Measurements from ENCODE around the gene AP1B1. TPM values are rescaled to one million over a fixed set of nuclear protein-coding genes. Genes with fewer than 3 reads are reported as not detected.

AP1B1 gene
- total and polyA plus RNA-seq, 8 donors = 32.5 to 99.1 (median 36.1) TPM

DNA sequence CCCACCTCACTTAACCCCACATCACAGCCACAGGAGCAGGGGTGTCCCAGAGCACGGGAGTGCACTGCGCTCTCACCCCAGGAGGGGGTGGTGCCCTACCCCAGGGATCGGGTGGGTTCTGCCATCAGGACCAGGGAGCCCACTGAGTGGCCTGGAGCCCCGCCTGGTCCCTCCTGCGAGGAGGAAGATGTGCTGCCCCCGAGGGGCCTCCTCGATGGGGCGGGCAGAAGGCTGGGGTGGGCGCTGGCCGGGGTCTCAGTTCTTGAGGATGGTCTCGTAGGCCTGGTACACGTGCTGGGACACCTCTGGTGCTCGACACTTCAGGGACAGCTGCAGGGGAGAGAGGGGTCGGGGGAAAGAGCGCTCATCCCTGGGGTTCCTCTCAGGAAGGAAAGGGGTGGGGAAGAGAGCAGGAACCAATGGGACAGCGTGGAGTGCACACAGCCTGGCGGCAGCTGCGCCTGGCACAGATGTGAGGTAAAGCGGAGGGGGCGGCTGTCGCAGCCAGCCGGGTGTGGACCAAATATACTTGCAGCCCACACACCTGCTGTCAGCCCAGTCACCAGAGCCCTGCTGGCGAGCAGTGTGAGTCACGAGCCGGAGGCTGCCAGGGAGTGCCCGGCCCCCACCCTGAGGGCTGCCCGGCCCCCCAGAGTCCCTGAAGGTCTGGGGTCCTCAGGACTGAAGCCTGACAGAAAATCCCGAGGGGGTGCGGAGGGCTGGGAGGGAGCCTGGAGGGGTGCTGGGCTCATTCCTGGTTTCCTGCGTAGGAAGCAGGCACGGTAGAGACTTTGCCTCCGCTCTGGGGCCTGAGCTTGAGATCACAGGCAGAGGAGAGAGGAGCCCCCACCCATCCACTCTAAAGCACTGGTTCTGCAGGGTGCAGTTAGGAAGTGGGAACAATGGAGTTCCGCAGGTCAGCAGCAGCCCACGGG, 59.5 kb downstream of the AP1B1 start:
- DNase-seq (peak in 1 of 4 donors; percentile 61), ATAC-seq (no peak)
- H3K27ac ChIP-seq = no peak overlapping the region
- no peaks in the 10 kb centered on the region for H3K9me3 ChIP-seq
- H3K27me3 ChIP-seq = no peaks in the 10 kb centered on the region
- TF ChIP-seq, protein P1, sequence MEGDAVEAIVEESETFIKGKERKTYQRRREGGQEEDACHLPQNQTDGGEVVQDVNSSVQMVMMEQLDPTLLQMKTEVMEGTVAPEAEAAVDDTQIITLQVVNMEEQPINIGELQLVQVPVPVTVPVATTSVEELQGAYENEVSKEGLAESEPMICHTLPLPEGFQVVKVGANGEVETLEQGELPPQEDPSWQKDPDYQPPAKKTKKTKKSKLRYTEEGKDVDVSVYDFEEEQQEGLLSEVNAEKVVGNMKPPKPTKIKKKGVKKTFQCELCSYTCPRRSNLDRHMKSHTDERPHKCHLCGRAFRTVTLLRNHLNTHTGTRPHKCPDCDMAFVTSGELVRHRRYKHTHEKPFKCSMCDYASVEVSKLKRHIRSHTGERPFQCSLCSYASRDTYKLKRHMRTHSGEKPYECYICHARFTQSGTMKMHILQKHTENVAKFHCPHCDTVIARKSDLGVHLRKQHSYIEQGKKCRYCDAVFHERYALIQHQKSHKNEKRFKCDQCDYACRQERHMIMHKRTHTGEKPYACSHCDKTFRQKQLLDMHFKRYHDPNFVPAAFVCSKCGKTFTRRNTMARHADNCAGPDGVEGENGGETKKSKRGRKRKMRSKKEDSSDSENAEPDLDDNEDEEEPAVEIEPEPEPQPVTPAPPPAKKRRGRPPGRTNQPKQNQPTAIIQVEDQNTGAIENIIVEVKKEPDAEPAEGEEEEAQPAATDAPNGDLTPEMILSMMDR (IDR thresholded peaks at IDR 0.05) = no peak
- no peaks in the 10 kb centered on the region for H3K4me1 ChIP-seq
- H3K4me3 ChIP-seq = no peak overlapping the region
- peaks cover 0 to 78% of the 10 kb centered on the region in 2 donors for H3K36me3 ChIP-seq
- intact Hi-C loops (cut with DNase I) = no loop called here

DNA sequence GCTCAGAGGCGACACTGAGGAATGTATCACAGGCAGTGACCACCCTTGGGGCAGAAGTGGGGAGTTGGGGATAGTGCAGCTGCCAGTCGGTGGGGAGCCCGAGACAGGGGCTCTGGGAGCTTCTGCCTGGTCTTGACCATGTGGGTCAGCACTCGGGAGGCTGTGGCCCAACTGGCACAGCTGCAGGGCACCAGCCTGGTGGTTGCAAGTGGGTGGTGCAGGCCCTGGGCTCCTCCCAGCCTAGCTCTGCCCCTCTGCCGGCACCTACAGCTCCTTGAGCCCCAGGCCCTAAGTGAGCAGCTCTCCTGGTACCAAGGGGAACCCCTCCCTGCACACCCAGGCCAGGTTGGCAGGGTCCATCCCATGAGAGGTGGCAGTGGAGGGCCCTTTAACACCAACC, 60.3 kb downstream of the AP1B1 start:
- TF ChIP-seq, protein P1 (IDR thresholded peaks at IDR 0.05) = no peak
- peaks cover 0 to 70% of the 10 kb centered on the region in 2 donors for H3K36me3 ChIP-seq
- intact Hi-C loops (cut with DNase I) = no loop called here
- no peak overlapping the region for H3K4me3 ChIP-seq
- no peak for ATAC-seq
- H3K9me3 ChIP-seq = no peaks in the 10 kb centered on the region
- H3K27me3 ChIP-seq = no peaks in the 10 kb centered on the region
- no peaks in the 10 kb centered on the region for H3K4me1 ChIP-seq
- no peak overlapping the region for H3K27ac ChIP-seq
- DNase-seq = peak in 1 of 4 donors; percentile 54

DNA sequence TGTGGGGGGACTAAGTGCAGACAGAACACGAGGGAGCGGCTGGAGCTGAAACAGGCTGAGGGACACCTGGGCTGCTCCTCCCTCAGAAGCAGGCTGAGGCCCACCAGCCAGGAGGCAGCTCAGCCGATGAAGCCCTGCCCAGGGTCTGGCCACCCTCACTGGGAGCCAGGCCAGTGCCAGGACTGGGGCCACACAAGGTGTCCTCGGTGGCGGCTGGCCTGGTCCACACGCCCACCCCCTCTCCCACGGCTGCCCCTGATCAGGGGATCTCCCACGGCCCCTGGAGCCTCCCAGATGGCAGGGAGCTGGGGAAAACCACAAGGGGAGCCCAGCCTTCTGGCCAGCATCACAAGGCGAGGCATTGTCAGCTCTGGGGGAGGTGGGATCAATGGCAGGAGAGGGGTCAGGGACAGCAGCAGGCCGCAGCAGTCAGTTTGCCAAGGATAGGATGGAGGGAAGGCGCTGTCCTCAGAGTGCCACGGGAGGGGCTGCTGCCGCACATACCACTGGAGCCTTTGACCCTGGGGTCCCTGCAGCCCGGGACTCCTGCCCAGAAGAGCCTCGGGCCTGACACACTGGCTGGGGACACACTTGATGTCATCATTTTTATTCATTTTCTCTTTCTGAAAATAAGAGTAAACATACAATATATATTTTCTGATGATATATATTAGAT, 61.1 kb downstream of the AP1B1 start:
- Histone ChIP-seq H3K9me3 (no peaks in the 10 kb centered on the region), H3K27me3 (no peaks in the 10 kb centered on the region), H3K27ac (no peak overlapping the region), H3K4me3 (no peak overlapping the region), H3K4me1 (no peaks in the 10 kb centered on the region), H3K36me3 (peaks cover 0 to 62% of the 10 kb centered on the region in 2 donors)
- peak in 1 of 4 donors; percentile 60 for DNase-seq
- intact Hi-C loops (cut with DNase I) = no loop called here
- ATAC-seq = no peak
- TF ChIP-seq, protein P1 (IDR thresholded peaks at IDR 0.05) = no peak

DNA sequence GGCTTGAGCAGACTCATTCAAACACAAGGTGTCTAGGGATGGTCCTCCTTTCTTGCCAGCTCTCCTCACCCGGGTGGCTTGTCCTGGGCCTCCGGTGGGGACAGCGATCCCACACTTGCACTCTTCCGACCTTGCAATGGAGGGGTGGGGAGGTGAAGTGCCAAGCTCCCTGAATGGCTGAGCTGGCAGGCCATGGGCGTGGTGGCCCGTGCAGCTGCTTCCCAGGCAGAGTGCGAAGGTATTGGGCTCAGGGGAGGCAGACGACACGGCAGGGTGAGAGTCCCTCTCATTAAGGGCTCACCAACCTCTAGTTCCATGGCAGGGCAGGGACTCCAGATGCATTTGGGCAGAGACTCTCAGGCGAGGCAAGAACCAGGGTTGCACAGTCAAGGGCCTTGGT, 61.9 kb downstream of the AP1B1 start:
- TF ChIP-seq, protein P1 (IDR thresholded peaks at IDR 0.05) = no peak
- peak in 1 of 4 donors; percentile 53 for DNase-seq
- H3K4me3 ChIP-seq = no peak overlapping the region
- no peaks in the 10 kb centered on the region for H3K27me3 ChIP-seq
- no peak for ATAC-seq
- H3K27ac ChIP-seq = no peak overlapping the region
- no peaks in the 10 kb centered on the region for H3K9me3 ChIP-seq
- intact Hi-C loops (cut with DNase I) = no loop called here
- peaks cover 0 to 54% of the 10 kb centered on the region in 2 donors for H3K36me3 ChIP-seq
- H3K4me1 ChIP-seq = no peaks in the 10 kb centered on the region

DNA sequence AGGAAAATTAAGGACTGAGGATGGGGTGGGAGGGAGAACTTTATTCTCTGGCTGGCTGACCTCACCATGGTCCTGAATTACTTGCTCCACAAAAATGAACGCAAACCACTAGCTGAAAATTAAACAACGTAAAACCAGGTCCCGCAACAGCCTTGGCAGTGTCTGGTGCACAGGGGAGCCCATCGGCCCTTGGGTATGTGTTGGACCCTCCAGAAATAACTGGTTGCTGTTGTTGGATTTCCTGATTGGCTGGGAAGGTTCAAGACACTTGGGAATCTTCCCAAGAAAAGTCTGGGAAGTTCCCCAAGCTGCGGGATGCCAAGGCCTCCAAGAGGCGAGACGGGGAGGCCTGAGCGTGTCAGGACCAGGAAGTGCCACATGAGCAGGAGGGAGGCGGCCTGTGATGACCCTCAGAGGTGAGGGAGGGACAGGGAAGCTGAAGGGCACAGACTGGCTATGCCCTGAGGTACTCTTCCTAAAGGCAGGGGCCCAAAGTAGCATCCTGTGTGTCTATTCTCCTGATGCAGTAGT, 62.5 kb downstream of the AP1B1 start:
- Histone ChIP-seq H3K27ac (no peak overlapping the region), H3K9me3 (no peaks in the 10 kb centered on the region), H3K36me3 (peaks cover 0 to 48% of the 10 kb centered on the region in 2 donors), H3K27me3 (no peaks in the 10 kb centered on the region), H3K4me1 (no peaks in the 10 kb centered on the region), H3K4me3 (no peak overlapping the region)
- no peak for ATAC-seq
- DNase-seq = peak in 1 of 4 donors; percentile 48
- TF ChIP-seq, protein P1 (IDR thresholded peaks at IDR 0.05) = no peak
- intact Hi-C loops (cut with DNase I) = no loop called here
